Measurements from ENCODE around the gene FAM200C.

FAM200C gene

GRCh38 chr5:160421625-160422258 lies 21.9 kb upstream of the FAM200C start, which contains the start of gene PTTG1:
Gene PTTG1 (plus strand): TSS chr5:160421855. CDS start chr5:160422313, 458 bp downstream.
- TF ChIP-seq CTCF (IDR thresholded peaks at IDR 0.05; ENCODE audit: insufficient read depth, low read length), result no peak
- peak; percentile 78 for TF ChIP-seq POLR2AphosphoS5 (IDR thresholded peaks at IDR 0.05; ENCODE audit: low read depth)
- TF ChIP-seq, protein P1, sequence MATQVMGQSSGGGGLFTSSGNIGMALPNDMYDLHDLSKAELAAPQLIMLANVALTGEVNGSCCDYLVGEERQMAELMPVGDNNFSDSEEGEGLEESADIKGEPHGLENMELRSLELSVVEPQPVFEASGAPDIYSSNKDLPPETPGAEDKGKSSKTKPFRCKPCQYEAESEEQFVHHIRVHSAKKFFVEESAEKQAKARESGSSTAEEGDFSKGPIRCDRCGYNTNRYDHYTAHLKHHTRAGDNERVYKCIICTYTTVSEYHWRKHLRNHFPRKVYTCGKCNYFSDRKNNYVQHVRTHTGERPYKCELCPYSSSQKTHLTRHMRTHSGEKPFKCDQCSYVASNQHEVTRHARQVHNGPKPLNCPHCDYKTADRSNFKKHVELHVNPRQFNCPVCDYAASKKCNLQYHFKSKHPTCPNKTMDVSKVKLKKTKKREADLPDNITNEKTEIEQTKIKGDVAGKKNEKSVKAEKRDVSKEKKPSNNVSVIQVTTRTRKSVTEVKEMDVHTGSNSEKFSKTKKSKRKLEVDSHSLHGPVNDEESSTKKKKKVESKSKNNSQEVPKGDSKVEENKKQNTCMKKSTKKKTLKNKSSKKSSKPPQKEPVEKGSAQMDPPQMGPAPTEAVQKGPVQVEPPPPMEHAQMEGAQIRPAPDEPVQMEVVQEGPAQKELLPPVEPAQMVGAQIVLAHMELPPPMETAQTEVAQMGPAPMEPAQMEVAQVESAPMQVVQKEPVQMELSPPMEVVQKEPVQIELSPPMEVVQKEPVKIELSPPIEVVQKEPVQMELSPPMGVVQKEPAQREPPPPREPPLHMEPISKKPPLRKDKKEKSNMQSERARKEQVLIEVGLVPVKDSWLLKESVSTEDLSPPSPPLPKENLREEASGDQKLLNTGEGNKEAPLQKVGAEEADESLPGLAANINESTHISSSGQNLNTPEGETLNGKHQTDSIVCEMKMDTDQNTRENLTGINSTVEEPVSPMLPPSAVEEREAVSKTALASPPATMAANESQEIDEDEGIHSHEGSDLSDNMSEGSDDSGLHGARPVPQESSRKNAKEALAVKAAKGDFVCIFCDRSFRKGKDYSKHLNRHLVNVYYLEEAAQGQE (IDR thresholded peaks at IDR 0.05; ENCODE audit: insufficient replicate concordance, low read depth), result peak; percentile 43
- TF ChIP-seq SPI1 (IDR thresholded peaks at IDR 0.05; ENCODE audit: borderline replicate concordance, low read depth), result peak; percentile 31; the same call in 1 of the 2 replicates
- no peak for TF ChIP-seq GABPA (IDR thresholded peaks at IDR 0.05; ENCODE audit: low read depth)
- Histone ChIP-seq H3K4me3 (replicated peaks; ENCODE audit: insufficient read depth, low read length) (peak within 1 kb of the TSS; percentile 84), H3K27me3 (ENCODE audit: insufficient read depth, poor library complexity, severe bottlenecking) (no peaks in the 10 kb centered on the region), H3K27ac (replicated peaks) (peak within 1 kb of the TSS; percentile 88)
- DNase-seq (ENCODE audit: low read depth in 1 of 2, low spot score in 1 of 2), result peak; percentile 90 to 96

DNA sequence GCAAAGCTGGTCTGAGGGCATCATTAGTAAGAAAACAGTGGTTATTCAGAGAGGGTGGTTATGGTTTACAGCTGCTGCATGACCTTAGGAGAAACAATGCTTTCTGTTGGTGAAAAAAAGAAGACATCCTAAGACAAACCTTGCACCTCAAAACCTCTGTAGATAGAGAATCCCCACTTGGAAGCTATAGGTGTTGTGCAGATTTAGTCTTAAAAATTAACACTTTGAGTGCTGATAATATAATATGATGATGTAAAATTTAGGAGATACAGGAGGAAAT lies 20.4 kb upstream of the FAM200C start:
- Histone ChIP-seq H3K27ac (replicated peaks) (peak overlapping the region; percentile 84), H3K4me3 (replicated peaks; ENCODE audit: insufficient read depth, low read length) (no peak overlapping the region), H3K27me3 (ENCODE audit: insufficient read depth, poor library complexity, severe bottlenecking) (no peaks in the 10 kb centered on the region)
- no peak for DNase-seq (ENCODE audit: low read depth in 1 of 2, low spot score in 1 of 2)
- TF ChIP-seq CTCF (IDR thresholded peaks at IDR 0.05; ENCODE audit: insufficient read depth, low read length) (no peak), SPI1 (IDR thresholded peaks at IDR 0.05; ENCODE audit: borderline replicate concordance, low read depth) (no peak), GABPA (IDR thresholded peaks at IDR 0.05; ENCODE audit: low read depth) (no peak), POLR2AphosphoS5 (IDR thresholded peaks at IDR 0.05; ENCODE audit: low read depth) (no peak)
- TF ChIP-seq, protein P1 (IDR thresholded peaks at IDR 0.05; ENCODE audit: insufficient replicate concordance, low read depth), result no peak

DNA sequence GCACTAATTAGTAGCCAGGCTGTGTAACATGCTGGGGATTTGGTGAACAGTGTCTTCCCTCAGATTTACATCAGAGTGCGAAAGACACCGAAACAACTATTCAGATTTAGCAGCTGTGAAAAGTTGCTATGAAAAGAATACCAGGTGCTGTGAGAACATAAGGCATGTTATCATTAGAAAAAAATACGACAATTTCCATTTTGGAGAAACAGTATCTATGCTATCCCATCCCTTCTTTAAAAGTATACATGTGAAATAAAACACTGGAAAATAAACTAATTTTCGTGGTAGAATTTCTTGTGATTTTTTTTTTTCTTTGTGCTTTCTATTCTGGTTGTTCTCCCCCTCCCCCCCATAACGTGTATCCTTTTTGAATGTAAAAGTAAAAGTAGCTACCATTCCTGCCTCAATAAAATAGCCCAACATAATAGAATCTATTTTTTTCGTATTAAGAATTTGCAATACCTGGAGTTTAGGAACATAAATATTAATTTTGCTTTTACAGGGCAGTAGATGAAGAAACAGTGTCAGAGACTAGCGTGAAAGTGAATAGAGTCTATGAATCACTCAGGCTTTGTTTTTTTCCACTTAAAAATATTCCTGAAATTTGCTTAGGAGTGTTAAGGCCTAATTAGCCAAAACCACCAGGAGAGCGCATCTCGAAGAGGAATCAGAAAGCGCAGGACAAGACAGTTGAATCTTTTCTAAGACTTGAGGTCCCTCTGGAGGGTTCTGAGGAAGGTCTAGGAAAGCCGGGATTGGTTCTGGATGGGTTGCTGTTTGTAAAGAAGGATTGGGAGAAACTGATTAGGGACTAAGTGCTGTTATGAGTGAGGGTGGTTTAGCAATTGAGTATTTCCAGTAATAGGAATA lies 19.8 kb upstream of the FAM200C start:
- H3K27ac ChIP-seq (replicated peaks), result peak overlapping the region; percentile 84
- DNase-seq (ENCODE audit: low read depth in 1 of 2, low spot score in 1 of 2), result no peak
- H3K27me3 ChIP-seq (ENCODE audit: insufficient read depth, poor library complexity, severe bottlenecking), result no peaks in the 10 kb centered on the region
- H3K4me3 ChIP-seq (replicated peaks; ENCODE audit: insufficient read depth, low read length), result peak overlapping the region; percentile 95
- TF ChIP-seq SPI1 (IDR thresholded peaks at IDR 0.05; ENCODE audit: borderline replicate concordance, low read depth) (no peak), CTCF (IDR thresholded peaks at IDR 0.05; ENCODE audit: insufficient read depth, low read length) (no peak), GABPA (IDR thresholded peaks at IDR 0.05; ENCODE audit: low read depth) (no peak), POLR2AphosphoS5 (IDR thresholded peaks at IDR 0.05; ENCODE audit: low read depth) (no peak)
- TF ChIP-seq, protein P1 (IDR thresholded peaks at IDR 0.05; ENCODE audit: insufficient replicate concordance, low read depth), result no peak
